Right ventricle myocardium superior (tissue), 1 donor: Measurements from ENCODE around the gene CTXN1. TPM values are rescaled to one million over a fixed set of nuclear protein-coding genes. Genes with fewer than 3 reads are reported as not detected.
"Not testable (repeated sequence)": the region's sequence is repeated elsewhere in the genome, so short reads cannot be mapped to it uniquely, and the experiment has no call there.

Experiments used
- ATAC-seq: fragments of 200-7000 bp; cut with Tn5 transposase; one replicate; pipeline ENCODE4 v1.9.1; 2020; ENCODE audit warnings: mild to moderate bottlenecking; ENCODE audit not compliant: poor library complexity
- DNase-seq: peaks from one replicate; pipeline ENCODE4 v3.0.0-alpha.2; 2020
- intact Hi-C: fragments of 100-400 bp; cut with DNase I; formaldehyde crosslinking; loops from one replicate; pipeline ENCODE4 v1.11.2; 2022
- total RNA-seq: library from RNA; stranded (reverse); fragmentation: NEBNext Ultra II Directional; extraction: Animal tissue kit (Norgen Biotek cat#: 25700); gene quantifications from one replicate; pipeline ENCODE4 v1.2.1, GENCODE V29; 2021
- donor health status: DM: no; HTN: yes; CAD: no; lungs with severe emphysema.

CTXN1 gene
- total RNA-seq, 1 donor from 2014 or later, result 0.16 TPM

DNA sequence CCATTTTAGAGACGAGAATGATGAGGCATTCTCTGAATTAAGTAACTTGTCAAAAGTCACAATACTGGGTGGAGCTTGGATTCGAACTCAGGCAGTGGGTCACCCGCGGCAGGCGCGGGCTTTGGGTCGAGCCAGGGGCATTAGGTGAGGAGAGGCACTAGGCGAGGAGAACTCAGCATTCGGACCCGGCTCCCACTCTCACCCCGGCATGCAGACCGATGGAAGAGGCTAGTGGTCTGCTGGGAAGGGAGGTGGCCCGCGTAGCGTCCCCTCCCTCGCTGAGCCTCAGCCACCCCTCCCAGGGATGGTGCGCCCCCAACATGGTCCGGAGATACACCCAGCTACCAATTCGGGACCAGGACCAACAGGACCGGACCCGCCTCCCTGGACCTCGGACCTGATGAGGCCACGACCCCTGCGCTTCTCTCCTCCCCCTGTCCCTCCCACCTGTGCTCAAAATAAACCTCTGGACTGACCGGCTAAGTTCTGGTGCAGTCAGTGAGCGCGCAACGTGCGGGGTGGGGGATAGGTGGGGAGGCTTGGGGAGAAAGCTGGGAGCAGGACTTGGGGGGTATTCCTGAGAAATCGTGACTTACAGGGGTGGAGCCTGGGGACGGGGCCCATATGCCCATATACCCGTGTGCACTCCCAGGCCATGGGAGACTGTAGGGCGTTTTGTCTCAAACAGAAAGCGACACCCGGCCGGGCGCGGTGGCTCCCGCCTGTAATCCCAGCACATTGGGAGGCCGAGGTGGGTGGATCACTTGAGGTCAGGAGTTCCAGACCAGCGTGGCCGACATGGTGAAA is 7.1 kb downstream of the CTXN1 start:
- DNase-seq (no peak), ATAC-seq (no peak)
- intact Hi-C loops, result no loop called here

GRCh38 chr19:7918062-7918614 is 7.8 kb downstream of the CTXN1 start:
- ATAC-seq, DNase-seq, intact Hi-C loops: not testable (repeated sequence)

DNA sequence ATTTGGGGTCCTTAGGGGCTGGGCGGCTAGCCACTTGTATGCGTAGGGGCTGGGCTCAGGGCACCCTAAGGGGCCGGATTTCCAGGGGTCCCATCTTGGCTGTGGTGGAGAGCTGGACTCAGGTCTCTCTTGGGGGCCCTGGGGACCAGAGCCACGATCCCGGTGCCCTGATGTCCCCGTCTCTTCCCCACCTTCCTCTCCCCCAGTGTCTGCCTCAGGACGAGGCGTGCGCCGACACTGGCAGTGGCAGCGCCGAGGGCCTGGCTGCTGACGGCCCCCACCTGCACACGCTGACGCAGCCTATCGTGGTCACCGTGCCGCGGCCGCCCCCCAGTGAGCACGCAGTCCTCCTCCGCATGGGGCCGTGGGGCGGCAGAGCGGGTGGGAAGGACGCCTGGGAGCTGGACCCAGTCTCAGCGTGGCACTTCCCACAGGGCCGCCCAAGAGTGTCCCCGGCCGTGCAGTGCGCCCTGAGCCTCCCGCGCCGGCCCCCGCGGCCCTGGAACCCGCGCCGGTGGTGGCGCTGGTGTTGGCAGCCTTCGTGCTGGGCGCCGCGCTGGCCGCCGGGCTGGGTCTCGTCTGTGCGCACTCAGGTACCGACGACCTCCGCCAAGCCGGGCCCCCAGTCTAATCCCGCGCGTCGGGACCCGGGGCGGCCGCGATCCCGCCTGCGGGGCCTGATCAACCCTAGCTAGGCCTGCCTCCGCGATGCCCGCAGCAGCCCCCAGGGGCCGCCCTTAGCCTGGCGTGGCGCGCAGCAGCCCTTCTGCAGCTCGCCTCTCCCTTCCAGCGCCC is 8.5 kb downstream of the CTXN1 start:
- intact Hi-C loops, result no loop called here
- DNase-seq (peak; percentile 73), ATAC-seq (peak; percentile 9)

GRCh38 chr19:7916955-7917266 is 9.0 kb downstream of the CTXN1 start:
- no peak for ATAC-seq
- DNase-seq, result no peak
- intact Hi-C loops, result no loop called here

DNA sequence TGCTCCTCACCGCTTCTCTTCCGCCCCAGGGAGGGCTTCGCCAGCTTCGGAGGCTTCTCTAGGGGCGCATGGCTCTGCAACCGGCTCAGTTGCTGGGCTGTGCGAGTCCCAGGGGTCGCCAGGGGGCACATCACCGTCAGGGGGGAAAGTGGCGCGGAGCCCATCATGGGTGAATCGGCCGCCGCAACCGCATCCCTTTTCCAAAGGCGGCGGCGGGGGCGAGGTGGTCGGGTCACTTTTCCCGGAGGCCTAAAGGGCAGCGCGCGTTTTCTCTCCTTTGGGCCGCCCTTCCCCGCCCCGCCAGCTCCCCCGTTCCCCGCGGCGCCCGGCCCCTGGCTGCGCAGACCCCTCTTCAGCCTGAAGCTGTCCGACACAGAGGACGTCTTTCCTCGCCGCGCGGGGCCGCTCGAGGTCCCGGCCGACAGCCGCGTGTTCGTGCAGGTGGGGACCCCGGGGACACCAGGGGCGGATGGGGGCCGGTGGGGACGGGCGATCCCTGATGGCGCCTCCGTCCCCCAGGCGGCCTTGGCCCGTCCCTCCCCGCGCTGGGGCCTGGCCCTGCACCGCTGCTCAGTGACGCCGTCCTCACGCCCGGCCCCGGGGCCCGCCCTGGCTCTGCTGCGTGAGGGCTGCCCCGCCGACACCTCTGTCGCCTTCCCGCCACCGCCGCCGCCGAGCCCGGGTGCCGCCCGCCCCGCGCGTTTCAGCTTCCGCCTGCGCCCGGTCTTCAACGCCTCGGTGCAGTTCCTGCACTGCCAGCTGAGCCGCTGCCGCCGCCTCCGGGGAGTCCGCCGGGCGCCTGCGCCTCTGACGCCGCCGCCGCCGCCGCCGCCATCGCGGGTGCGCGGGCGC is 9.6 kb downstream of the CTXN1 start:
- no peak for DNase-seq
- no peak for ATAC-seq
- intact Hi-C loops, result no loop called here

- intact Hi-C loops, result no loop called here
- DNase-seq (no peak), ATAC-seq (no peak)
Observed at GRCh38 chr19:7915250-7916102, 10.5 kb downstream of the CTXN1 start.

DNA sequence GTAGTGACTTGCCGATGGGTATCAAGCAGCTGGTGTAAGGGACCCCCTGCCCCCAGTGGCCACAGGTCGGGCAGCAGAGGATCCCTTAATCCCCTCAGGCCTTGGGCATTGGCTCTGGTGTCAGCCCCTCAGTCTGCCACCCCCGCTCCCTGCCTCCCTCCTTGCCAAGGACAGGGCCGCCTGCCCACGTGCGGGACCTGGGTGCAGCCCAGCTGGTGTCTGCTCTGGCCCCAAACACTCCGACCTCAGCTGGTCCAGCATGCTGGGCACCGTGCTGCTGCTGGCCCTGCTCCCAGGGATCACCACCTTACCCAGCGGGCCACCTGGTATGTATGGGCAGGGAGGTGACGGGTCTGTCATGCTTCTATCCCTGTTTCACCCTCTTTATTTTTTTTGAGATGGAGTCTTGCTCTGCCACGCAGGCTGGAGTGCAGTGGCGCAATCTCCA is 11.3 kb downstream of the CTXN1 start, which contains the start of gene TGFBR3L:
TSS of gene TGFBR3L (plus strand) at position 233 of the 448 bp plus-strand sequence.
- DNase-seq, result no peak
- no peak for ATAC-seq
- intact Hi-C loops, result no loop called here

DNA sequence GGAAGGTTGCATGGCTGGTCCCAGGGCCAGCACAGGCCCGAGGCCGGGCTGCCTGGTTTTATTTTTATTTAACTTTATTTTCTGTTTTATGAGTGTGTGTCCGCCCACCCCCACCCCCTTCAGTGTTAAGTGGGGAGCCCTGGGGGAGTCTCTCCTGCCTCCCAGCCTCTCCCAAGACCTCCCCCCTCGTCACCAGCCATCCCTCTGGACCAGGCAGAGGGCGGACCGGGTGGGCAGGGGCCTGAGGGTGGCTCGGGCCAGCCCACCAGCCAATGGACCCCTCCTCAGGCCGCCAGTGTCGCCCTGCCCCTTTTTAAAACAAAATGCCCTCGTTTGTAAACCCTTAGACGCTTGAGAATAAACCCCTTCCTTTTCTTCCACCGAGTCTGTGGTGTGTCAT is 11.8 kb downstream of the CTXN1 start:
- intact Hi-C loops, result no loop called here
- ATAC-seq, result no peak

GRCh38 chr19:7913652-7914051 is 12.3 kb downstream of the CTXN1 start:
- no peak for ATAC-seq
- intact Hi-C loops, result no loop called here
- no peak for DNase-seq

More for the DNA sequence above, 11.8 kb downstream of the CTXN1 start:
- no peak for DNase-seq

GRCh38 chr19:7912697-7913564 is 13.0 kb downstream of the CTXN1 start:
- DNase-seq (no peak), ATAC-seq (no peak)
- intact Hi-C loops, result no loop called here

DNA sequence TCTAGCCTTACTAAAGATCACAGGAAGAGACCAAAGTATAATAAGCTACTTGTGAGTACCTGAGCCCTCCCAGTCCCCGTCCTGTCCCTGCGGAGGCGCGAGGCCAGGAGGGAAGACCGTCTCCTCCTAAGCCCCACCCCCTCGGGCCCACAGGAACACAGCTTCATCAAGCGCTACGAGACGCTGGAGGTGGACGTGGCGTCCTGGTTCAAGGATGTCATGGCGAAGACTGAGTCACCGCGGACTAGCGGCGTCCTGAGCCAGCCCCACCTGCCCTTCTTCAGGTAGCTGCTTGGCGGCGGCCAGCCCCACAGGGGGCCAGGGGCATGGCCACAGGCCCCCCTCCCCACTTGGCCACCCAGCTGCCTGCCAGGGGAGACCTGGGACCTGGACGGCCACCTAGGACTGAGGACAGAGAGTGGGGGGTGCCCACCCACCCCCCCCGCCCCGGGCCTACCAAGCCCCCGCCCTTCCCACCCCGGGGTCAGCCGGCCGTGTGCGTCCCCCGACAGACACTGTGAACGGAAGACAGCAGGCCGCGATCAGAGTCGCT is 13.7 kb downstream of the CTXN1 start:
- intact Hi-C loops, result no loop called here
- ATAC-seq, result no peak

GRCh38 chr19:7911508-7912143 is 14.3 kb downstream of the CTXN1 start:
- DNase-seq (no peak), ATAC-seq (no peak)
- intact Hi-C loops, result no loop called here

More for the DNA sequence above, 13.7 kb downstream of the CTXN1 start:
- no peak for DNase-seq

DNA sequence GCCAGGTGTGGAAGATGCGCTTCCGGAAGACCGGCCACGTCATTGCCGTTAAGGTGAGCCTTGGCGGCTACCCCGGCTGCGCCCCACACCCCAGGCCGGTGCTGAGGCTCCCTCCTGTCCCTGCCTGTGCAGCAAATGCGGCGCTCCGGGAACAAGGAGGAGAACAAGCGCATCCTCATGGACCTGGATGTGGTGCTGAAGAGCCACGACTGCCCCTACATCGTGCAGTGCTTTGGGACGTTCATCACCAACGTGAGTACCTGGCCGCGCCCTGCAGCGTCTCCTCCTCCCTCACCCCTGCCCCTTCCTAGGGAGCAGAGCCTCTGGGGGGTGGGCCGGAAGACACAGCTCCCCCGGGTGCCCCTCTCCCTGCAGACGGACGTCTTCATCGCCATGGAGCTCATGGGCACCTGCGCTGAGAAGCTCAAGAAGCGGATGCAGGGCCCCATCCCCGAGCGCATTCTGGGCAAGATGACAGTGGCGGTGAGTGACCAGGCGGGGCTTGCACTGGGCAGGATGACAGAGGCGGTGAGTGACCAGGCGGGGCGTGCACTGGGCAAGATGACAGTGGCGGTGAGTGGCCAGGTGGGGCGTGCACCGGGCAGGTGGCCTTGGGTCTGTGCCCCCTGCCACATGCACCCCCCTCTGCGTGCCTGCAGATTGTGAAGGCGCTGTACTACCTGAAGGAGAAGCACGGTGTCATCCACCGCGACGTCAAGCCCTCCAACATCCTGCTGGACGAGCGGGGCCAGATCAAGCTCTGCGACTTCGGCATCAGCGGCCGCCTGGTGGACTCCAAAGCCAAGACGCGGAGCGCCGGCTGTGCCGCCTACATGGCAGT is 15.4 kb downstream of the CTXN1 start:
- intact Hi-C loops, result no loop called here
- DNase-seq, result no peak
- no peak for ATAC-seq

- ATAC-seq, result no peak
- intact Hi-C loops, result no loop called here
- DNase-seq, result no peak
Observed at GRCh38 chr19:7909471-7910067, 16.4 kb downstream of the CTXN1 start.
